Psoas muscle (tissue), 8 donors: Measurements from ENCODE around the gene XRCC3. TPM values are rescaled to one million over a fixed set of nuclear protein-coding genes. Genes with fewer than 3 reads are reported as not detected.

Experiments
- ATAC-seq, 4 donors: fragments of 200-7000 bp; cut with Tn5 transposase; one replicate each; pipeline ENCODE4 v1.9.1; 2020; ENCODE audit warnings: moderate library complexity in 3 of 4, mild to moderate bottlenecking in 2 of 4
- DNase-seq, 2 donors: peaks; one replicate each; pipeline ENCODE4 v3.0.0-alpha.2; 2020
- H3K27ac ChIP-seq: fragments of 200-600 bp; one replicate; pipeline ENCODE4 v1.8.0; 2022
- H3K27me3 ChIP-seq, 3 donors: fragments of 200-600 bp in 1 of 3; one replicate each; pipeline versions ENCODE4 v1.6.1 to v1.8.0; 2013 to 2022; ENCODE audit warnings: low read length in 2 of 3, mild to moderate bottlenecking in 2 of 3, moderate library complexity in 1 of 3; ENCODE audit not compliant: insufficient read depth in 3 of 3
- H3K36me3 ChIP-seq, 2 donors: fragments of 200-600 bp in 1 of 2; one replicate each; pipeline versions ENCODE4 v1.6.1 to v1.8.0; 2013 to 2022; ENCODE audit warnings: low read depth in 1 of 2, mild to moderate bottlenecking in 1 of 2, moderate library complexity in 1 of 2; ENCODE audit not compliant: insufficient read depth in 1 of 2
- H3K4me1 ChIP-seq: fragments of 200-600 bp; one replicate; pipeline ENCODE4 v1.8.0; 2022
- H3K4me3 ChIP-seq: fragments of 200-600 bp; one replicate; pipeline ENCODE4 v1.8.0; 2022; ENCODE audit warnings: mild to moderate bottlenecking
- H3K9me3 ChIP-seq: fragments of 200-600 bp; one replicate; pipeline ENCODE4 v1.8.0; 2022
- WGBS, 3 donors: extraction: QIAGEN DNeasy Blood & Tissue Kit; methylation state at CpG; one replicate each; pipeline versions ENCODE4 v1.1.6 to v1.1.7; 2013; 5-methylcytosine and 5-hydroxymethylcytosine counted together
- intact Hi-C, 2 donors: fragments of 100-400 bp; cut with DNase I; formaldehyde crosslinking; loops; one replicate each; pipeline versions ENCODE4 v1.11.0 to v1.14.2; 2022
- polyA plus RNA-seq, 3 donors: library from polyadenylated mRNA; stranded (reverse); fragments of 200-250 nt; gene quantifications; one replicate each; pipeline ENCODE4 v1.2.3, GENCODE V29; 2013
- total RNA-seq, 4 donors: library from RNA; stranded (reverse); fragmentation: NEBNext Ultra II Directional in 2 of 4; extraction: Animal tissue kit (Norgen Biotek cat#: 25700) in 2 of 4; gene quantifications; one replicate each; pipeline versions ENCODE4 v1.2.1 to v1.2.4, GENCODE V29; 2021 to 2023
- TF ChIP-seq, protein P1 (sequence below): fragments of 200-600 bp; IDR thresholded peaks from one replicate; pipeline ENCODE4 v1.8.0; 2022; ENCODE audit warnings: antibody characterized with exemption
- donor health status: healthy with polysubstance abuse.
- donor health status: DM: no; HTN: no; CAD: no; lungs with moderate emphysema.
- donor health status: Bipolar disorder and iron deficiency.
- donor health status: healthy.
- donor health status: DM: yes; HTN: yes; CAD: no.
- donor health status: DM: no; HTN: no; CAD: no.
- donor health status: DM: no; HTN: no; CAD: no.
- donor health status: DM: yes; HTN: yes; CAD: no.

XRCC3 gene
- total and polyA plus RNA-seq, 7 donors = 1.00 to 2.5 (median 1.6) TPM

DNA sequence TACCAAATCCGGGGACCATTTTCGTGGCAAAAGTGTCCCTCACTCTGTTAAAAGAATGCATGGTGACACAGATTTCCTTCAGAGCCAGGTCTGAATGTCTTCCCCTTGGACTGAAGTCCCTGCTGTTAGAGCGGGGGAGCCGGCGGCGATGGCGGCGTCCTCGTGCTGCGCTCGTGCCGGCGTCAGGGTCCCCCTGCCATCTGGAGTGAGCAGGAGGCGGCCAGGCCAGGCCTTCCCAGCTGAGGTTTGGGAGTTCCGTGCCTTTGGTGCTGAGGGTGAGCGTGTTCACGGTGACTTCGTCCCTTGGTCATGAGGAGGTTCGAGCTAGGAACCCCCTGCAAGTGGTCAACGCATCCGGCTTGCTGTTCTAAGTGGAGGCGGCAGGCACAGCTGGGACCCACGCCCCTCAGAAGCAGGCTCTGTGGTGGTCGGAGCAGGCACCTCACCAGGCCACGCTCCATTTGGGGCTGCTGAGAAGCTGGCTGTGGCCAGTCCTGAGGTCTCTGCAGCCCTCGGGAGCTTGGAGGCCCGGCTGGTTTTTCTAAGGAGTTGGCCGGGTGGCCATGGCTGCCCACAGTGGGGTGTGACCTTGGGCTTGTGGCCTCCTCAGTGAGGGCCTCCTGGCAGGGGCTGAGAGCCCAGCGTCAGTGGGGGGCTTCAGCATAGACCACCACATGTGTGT, 9.9 kb upstream of the XRCC3 start:
- TF ChIP-seq, protein P1, sequence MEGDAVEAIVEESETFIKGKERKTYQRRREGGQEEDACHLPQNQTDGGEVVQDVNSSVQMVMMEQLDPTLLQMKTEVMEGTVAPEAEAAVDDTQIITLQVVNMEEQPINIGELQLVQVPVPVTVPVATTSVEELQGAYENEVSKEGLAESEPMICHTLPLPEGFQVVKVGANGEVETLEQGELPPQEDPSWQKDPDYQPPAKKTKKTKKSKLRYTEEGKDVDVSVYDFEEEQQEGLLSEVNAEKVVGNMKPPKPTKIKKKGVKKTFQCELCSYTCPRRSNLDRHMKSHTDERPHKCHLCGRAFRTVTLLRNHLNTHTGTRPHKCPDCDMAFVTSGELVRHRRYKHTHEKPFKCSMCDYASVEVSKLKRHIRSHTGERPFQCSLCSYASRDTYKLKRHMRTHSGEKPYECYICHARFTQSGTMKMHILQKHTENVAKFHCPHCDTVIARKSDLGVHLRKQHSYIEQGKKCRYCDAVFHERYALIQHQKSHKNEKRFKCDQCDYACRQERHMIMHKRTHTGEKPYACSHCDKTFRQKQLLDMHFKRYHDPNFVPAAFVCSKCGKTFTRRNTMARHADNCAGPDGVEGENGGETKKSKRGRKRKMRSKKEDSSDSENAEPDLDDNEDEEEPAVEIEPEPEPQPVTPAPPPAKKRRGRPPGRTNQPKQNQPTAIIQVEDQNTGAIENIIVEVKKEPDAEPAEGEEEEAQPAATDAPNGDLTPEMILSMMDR = no peak
- intact Hi-C loops = no loop called here
- 88 to 92% (median 91%) methylated on average over 29 of the region's 29 CpGs for WGBS, 3 donors
- H3K27ac ChIP-seq = no peak overlapping the region
- H3K9me3 ChIP-seq = no peaks in the 10 kb centered on the region
- no peak overlapping the region for H3K4me3 ChIP-seq
- ATAC-seq (no peak), DNase-seq (no peak)
- H3K4me1 ChIP-seq = peaks cover 56% of the 10 kb centered on the region
- no peaks in the 10 kb centered on the region for H3K27me3 ChIP-seq
- peaks cover 0 to 34% of the 10 kb centered on the region in 2 donors for H3K36me3 ChIP-seq

DNA sequence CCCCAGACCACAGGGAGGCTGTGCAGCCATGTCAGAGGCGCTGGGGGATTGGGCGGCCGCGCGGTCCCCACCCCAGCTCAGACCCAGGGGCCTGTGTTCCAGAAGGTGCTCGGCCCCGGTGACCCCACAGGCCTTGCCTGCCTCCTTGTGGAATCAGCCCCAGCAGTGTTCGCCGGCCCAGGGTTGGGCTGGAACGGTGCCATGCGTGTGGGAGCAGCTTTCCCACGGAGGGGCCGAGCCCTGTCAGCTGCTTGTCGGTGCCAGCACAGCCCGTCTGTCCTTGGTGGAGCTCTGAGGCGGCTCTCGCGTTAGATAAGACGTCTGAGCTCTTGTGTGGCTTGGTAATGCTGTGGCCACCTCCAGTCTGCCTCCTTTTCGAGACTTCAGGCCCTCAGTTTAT, 8.9 kb upstream of the XRCC3 start:
- H3K27me3 ChIP-seq = no peaks in the 10 kb centered on the region
- peaks cover 62% of the 10 kb centered on the region for H3K4me1 ChIP-seq
- peaks cover 0 to 24% of the 10 kb centered on the region in 2 donors for H3K36me3 ChIP-seq
- peak in 3 of 4 donors; percentile 5 to 30 (median 14) for ATAC-seq
- TF ChIP-seq, protein P1 = no peak
- no peaks in the 10 kb centered on the region for H3K9me3 ChIP-seq
- DNase-seq = peak; percentile 76 to 77
- H3K4me3 ChIP-seq = no peak overlapping the region
- intact Hi-C loops = no loop called here
- WGBS, 3 donors = 50 to 55% (median 54%) methylated on average over 15 to 20 of the region's 20 CpGs
- H3K27ac ChIP-seq = peak overlapping the region; percentile 55

DNA sequence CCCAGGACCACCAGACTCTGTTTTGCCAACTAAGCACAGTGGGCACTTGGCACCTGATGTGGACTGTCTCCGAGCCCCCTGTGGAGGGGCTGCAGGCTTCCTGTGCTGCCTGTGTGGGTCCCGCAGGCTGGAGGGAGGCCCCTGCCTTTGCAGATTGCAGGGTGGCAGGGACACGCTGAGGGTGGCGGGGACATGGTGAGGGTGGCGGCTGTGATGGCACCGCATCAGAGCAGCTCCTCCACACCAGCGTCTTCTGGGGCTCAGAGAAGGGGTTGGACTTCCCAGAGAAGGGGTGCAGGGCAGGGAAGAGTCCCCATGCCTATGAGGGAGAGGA, 8.5 kb upstream of the XRCC3 start:
- Histone ChIP-seq H3K27ac (peak overlapping the region; percentile 55), H3K9me3 (no peaks in the 10 kb centered on the region), H3K36me3 (peaks cover 0 to 20% of the 10 kb centered on the region in 2 donors), H3K4me3 (no peak overlapping the region), H3K4me1 (peaks cover 60% of the 10 kb centered on the region), H3K27me3 (no peaks in the 10 kb centered on the region)
- no peak for ATAC-seq
- WGBS, 3 donors = 68 to 86% (median 68%) methylated on average over 7 of the region's 7 CpGs
- intact Hi-C loops = no loop called here
- TF ChIP-seq, protein P1 = no peak
- DNase-seq = no peak

DNA sequence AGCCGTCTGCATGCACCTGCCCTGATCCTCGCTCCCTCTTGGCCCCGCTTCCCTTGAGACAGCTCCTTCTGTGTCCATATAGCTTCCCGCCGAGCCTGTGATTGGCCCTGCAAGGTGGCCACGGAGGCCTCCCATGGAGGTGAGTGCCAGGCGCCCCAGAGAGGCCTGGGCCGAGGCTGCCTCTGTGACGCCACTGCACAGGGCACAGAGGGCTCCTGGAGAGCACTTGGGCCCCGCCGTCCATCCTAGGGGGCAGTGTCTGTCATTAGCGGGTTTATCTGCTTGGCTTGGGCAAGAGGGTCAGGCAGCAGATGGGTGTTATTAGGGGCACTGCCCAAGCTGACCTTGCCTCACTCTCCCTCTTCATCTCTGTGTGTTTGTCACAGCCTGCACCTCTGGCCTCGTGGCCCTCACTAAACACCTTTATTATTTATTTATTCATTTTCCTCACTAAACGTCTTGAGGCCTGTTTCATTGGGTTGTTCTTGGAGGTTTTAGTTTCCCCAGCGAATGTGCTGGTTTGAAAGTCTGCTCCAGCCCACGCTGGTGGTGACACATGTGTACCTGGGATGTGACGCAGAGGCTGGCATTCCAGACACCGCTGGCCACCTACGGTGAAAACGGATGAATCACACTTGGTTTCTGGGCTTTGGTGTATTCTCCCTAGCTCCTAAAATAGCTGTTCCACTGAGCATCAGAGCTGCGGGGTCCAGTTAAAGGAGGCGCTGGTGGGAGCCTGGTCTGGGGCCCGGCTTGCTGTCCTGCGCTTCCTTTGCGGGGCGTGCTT, 6.3 kb upstream of the XRCC3 start:
- Histone ChIP-seq H3K4me3 (no peak overlapping the region), H3K4me1 (peaks cover 73% of the 10 kb centered on the region), H3K36me3 (peaks cover 0 to 8% of the 10 kb centered on the region in 2 donors), H3K9me3 (no peaks in the 10 kb centered on the region), H3K27ac (peak overlapping the region; percentile 50), H3K27me3 (no peaks in the 10 kb centered on the region)
- DNase-seq = peak in 1 of 2 donors; percentile 61
- intact Hi-C loops = no loop called here
- peak in 3 of 4 donors; percentile 57 to 79 (median 75) for ATAC-seq
- TF ChIP-seq, protein P1 = no peak
- WGBS, 3 donors = 83 to 90% (median 83%) methylated on average over 26 of the region's 26 CpGs
